ENCODE results near the gene NUP98. TPM values are rescaled to one million over a fixed set of nuclear protein-coding genes. Genes with fewer than 3 reads are reported as not detected.
"Not testable (repeated sequence)": the region's sequence is repeated elsewhere in the genome, so short reads cannot be mapped to it uniquely, and the experiment has no call there.

Gene NUP98
- total and polyA plus RNA-seq, 2 of the 13 experiments (the other 11 are each of a cell fraction or from before 2014, with no cell fraction given): 76.6 to 85.3 TPM

DNA sequence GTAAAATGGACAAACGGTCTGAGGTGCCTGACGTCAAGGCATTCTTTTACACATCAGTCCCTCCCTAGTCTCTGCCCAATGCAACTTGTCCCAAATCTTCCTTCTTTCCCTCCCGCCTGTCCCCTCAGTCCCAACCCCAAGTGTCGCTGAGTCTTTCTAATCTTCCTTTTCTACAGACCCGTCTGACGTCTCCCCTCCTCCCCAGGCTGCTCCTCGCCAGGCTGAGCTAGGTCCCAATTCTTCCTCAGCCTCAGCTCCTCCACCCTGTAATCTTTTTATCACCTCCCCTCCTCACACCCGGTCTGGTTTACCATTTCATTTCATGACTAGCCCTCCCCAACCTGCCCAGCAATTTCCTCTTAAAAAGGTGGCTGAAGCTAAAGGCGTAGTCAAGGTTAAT lies 148.0 kb downstream of the NUP98 start:
- WGBS (ENCODE audit: low lambda C conversion rate): 19% methylated on average over 9 of the region's 9 CpGs
- H4K20me1 ChIP-seq (ENCODE audit: insufficient read depth, low read length): not testable (repeated sequence)

DNA sequence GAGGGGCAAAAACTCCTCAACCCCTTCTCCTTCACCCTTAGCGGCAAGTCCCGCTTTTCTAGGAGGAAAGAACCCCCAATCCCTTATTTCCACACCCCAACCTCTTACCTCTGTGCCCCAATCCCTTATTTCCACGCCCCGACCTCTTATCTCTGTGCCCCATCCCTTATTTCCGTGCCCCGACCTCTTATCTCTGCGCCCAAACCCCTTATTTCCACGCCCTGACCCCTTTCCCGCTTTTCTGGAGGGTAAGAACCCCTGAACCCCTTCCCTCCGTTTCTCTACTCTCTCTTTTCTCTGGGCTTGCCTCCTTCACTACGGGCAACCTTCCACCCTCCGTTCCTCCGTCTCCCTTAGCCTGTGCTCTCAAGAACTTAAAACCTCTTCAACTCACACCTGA lies 148.5 kb downstream of the NUP98 start:
- H3K79me2 ChIP-seq (ENCODE audit: insufficient read depth, low read length); H3K36me3 ChIP-seq (replicated peaks in 1 of 2; ENCODE audit: control insufficient read depth in 1 of 2, insufficient read depth in 2 of 2, low read length in 2 of 2); H3K4me3 ChIP-seq (replicated peaks in 1 of 3; ENCODE audit: insufficient read depth in 1 of 3, low read depth in 2 of 3, low read length in 3 of 3); ATAC-seq; POLR2A ChIA-PET; H3K4me2 ChIP-seq (ENCODE audit: low read depth, low read length); FAIRE-seq; in situ Hi-C loops (cut with HindIII; ENCODE audit: extremely low pct_ligation_motif_present, low pct_unique_long_range_greater_than_20kb); H4K20me1 ChIP-seq (ENCODE audit: insufficient read depth, low read length); H3K9ac ChIP-seq (ENCODE audit: insufficient read depth, low read depth, low read length); H3K27ac ChIP-seq (ENCODE audit: extremely low read length, insufficient read depth, low read length); DNase-seq (ENCODE audit: low spot score); CTCF ChIA-PET (ENCODE audit: low intra/inter-chr PET ratio, low total read pairs); BruUV-seq (replicated peaks); H2AFZ ChIP-seq (ENCODE audit: low read length); H3K4me1 ChIP-seq (ENCODE audit: insufficient read depth, low read length); H3K9me3 ChIP-seq (ENCODE audit: low read length); intact Hi-C loops (cut with micrococcal nuclease; ENCODE audit: unreplicated experiment): not testable (repeated sequence)
- peaks cover 1 to 21% of the 10 kb centered on the region in 2 experiments; a peak in 4 of 5 replicates for H3K27me3 ChIP-seq (ENCODE audit: control insufficient read depth in 1 of 2, insufficient read depth in 2 of 2, low read length in 2 of 2)
- WGBS (ENCODE audit: low lambda C conversion rate): 23% methylated on average over 13 of the region's 13 CpGs

More for the DNA sequence above, 148.0 kb downstream of the NUP98 start:
- in situ Hi-C loops (cut with HindIII; ENCODE audit: extremely low pct_ligation_motif_present, low pct_unique_long_range_greater_than_20kb); ATAC-seq; CTCF ChIA-PET (ENCODE audit: low intra/inter-chr PET ratio, low total read pairs); H3K27ac ChIP-seq (ENCODE audit: extremely low read length, insufficient read depth, low read length); H3K4me3 ChIP-seq (replicated peaks in 1 of 3; ENCODE audit: insufficient read depth in 1 of 3, low read depth in 2 of 3, low read length in 3 of 3); H3K9ac ChIP-seq (ENCODE audit: insufficient read depth, low read depth, low read length); H3K79me2 ChIP-seq (ENCODE audit: insufficient read depth, low read length); H3K36me3 ChIP-seq (replicated peaks in 1 of 2; ENCODE audit: control insufficient read depth in 1 of 2, insufficient read depth in 2 of 2, low read length in 2 of 2); BruUV-seq (replicated peaks); H2AFZ ChIP-seq (ENCODE audit: low read length); H3K9me3 ChIP-seq (ENCODE audit: low read length); H3K4me2 ChIP-seq (ENCODE audit: low read depth, low read length); FAIRE-seq; DNase-seq (ENCODE audit: low spot score); H3K4me1 ChIP-seq (ENCODE audit: insufficient read depth, low read length); intact Hi-C loops (cut with micrococcal nuclease; ENCODE audit: unreplicated experiment); POLR2A ChIA-PET: not testable (repeated sequence)
- H3K27me3 ChIP-seq (ENCODE audit: control insufficient read depth in 1 of 2, insufficient read depth in 2 of 2, low read length in 2 of 2): peaks cover 1 to 21% of the 10 kb centered on the region in 2 experiments; a peak in 4 of 5 replicates

DNA sequence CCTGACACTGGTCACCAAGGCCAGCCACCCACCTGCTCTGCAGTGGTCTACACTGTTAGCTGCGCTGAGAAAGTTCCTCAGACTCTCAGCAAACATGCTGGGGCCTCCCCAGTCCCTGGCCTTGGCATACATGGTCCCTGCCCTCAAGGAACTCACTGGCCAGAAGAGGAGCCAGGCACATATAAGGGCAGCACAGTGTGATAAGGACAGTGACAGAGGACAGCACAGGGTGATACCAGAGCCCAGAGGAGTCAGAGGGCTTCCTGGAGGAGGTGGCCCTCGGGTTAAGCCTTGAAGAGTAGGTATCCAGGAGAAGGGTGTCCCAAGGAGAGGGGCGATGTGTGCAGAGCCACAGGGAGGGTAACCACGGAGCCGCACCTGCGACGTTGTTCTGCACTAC lies 151.8 kb downstream of the NUP98 start:
- Histone ChIP-seq H3K4me2 (ENCODE audit: low read depth, low read length) (no peak overlapping the region), H3K4me3 (replicated peaks in 1 of 3; ENCODE audit: insufficient read depth in 1 of 3, low read depth in 2 of 3, low read length in 3 of 3) (no peak overlapping the region), H4K20me1 (ENCODE audit: insufficient read depth, low read length) (no peaks in the 10 kb centered on the region; the same call in 1 of the 2 replicates), H3K9me3 (ENCODE audit: low read length) (no peaks in the 10 kb centered on the region), H3K27me3 (ENCODE audit: control insufficient read depth in 1 of 2, insufficient read depth in 2 of 2, low read length in 2 of 2) (peaks cover 1 to 21% of the 10 kb centered on the region in 2 experiments; a peak in 4 of 5 replicates), H3K79me2 (ENCODE audit: insufficient read depth, low read length) (no peaks in the 10 kb centered on the region), H3K27ac (ENCODE audit: extremely low read length, insufficient read depth, low read length) (no peak overlapping the region), H2AFZ (ENCODE audit: low read length) (no peak overlapping the region), H3K4me1 (ENCODE audit: insufficient read depth, low read length) (peaks cover 13% of the 10 kb centered on the region), H3K36me3 (replicated peaks in 1 of 2; ENCODE audit: control insufficient read depth in 1 of 2, insufficient read depth in 2 of 2, low read length in 2 of 2) (no peaks in the 10 kb centered on the region), H3K9ac (ENCODE audit: insufficient read depth, low read depth, low read length) (no peak overlapping the region)
- BruUV-seq (replicated peaks): no TSS peak
- ChIA-PET CTCF (ENCODE audit: low intra/inter-chr PET ratio, low total read pairs) (no interaction called here), POLR2A (no interaction called here)
- FAIRE-seq (no peak), DNase-seq (ENCODE audit: low spot score) (no peak), ATAC-seq (no peak)
- intact Hi-C loops (cut with micrococcal nuclease; ENCODE audit: unreplicated experiment): no loop called here
- WGBS (ENCODE audit: low lambda C conversion rate): 61% methylated on average over 5 of the region's 7 CpGs
- in situ Hi-C loops (cut with HindIII; ENCODE audit: extremely low pct_ligation_motif_present, low pct_unique_long_range_greater_than_20kb): no loop called here
- no peak for TF ChIP-seq SOX13 (IDR thresholded peaks at IDR 0.05)
- no peak for TF ChIP-seq SOX13 (CRISPR knock-in tag; conservative IDR thresholded peaks at IDR 0.05 in 1 of 2, IDR thresholded peaks at IDR 0.05 in 1 of 2)
- no peak for TF ChIP-seq PLRG1 (conservative IDR thresholded peaks at IDR 0.05)
- no peak for TF ChIP-seq ZSCAN30 (CRISPR knock-in tag; IDR thresholded peaks at IDR 0.05)
- no peak for TF ChIP-seq FOXP1 (IDR thresholded peaks at IDR 0.05)
- no peak for TF ChIP-seq FOXP1 (CRISPR knock-in tag; IDR thresholded peaks at IDR 0.05)
- no peak for TF ChIP-seq NR2C2 (CRISPR knock-in tag; IDR thresholded peaks at IDR 0.05; ENCODE audit: borderline replicate concordance)
- TF ChIP-seq, protein P1, sequence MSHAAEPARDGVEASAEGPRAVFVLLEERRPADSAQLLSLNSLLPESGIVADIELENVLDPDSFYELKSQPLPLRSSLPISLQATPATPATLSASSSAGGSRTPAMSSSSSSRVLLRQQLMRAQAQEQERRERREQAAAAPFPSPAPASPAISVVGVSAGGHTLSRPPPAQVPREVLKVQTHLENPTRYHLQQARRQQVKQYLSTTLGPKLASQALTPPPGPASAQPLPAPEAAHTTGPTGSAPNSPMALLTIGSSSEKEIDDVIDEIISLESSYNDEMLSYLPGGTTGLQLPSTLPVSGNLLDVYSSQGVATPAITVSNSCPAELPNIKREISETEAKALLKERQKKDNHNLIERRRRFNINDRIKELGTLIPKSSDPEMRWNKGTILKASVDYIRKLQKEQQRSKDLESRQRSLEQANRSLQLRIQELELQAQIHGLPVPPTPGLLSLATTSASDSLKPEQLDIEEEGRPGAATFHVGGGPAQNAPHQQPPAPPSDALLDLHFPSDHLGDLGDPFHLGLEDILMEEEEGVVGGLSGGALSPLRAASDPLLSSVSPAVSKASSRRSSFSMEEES (CRISPR knock-in tag; IDR thresholded peaks at IDR 0.05): no peak
